GM12872 (cell line): Measurements from ENCODE around the gene PSMA6.

ENCODE experiments used
- CTCF ChIP-seq: IDR thresholded peaks from 3 replicates; pipeline ENCODE4 v1.5.1; 2011; ENCODE audit warnings: low read depth, mild to moderate bottlenecking, low read length, moderate library complexity; ENCODE audit not compliant: insufficient read depth

The PSMA6 gene

GRCh38 chr14:35268946-35269345 is 23.2 kb upstream of the PSMA6 start:
- TF ChIP-seq CTCF: no peak

GRCh38 chr14:35274805-35275204 is 17.4 kb upstream of the PSMA6 start:
- TF ChIP-seq CTCF: no peak

GRCh38 chr14:35277179-35277578 is 15.0 kb upstream of the PSMA6 start:
- no peak for TF ChIP-seq CTCF

- no peak for TF ChIP-seq CTCF
Observed at GRCh38 chr14:35279369-35279768, 12.8 kb upstream of the PSMA6 start.

- TF ChIP-seq CTCF: no peak
Observed at GRCh38 chr14:35281341-35281740, 10.8 kb upstream of the PSMA6 start.

- no peak for TF ChIP-seq CTCF
Observed at GRCh38 chr14:35284506-35284905, 7.7 kb upstream of the PSMA6 start.

GRCh38 chr14:35285168-35286002 is 6.8 kb upstream of the PSMA6 start:
- no peak for TF ChIP-seq CTCF
